Natural killer cell treated with Interleukin-12 subunit alpha and Interleukin-12 subunit beta and Interleukin-15 and Interleukin-18, amount 100 ng/mL, for 72 hours (primary cell): ENCODE measurements around the gene KCNG2. TPM values are rescaled to one million over a fixed set of nuclear protein-coding genes. Genes with fewer than 3 reads are reported as not detected.
A peak's percentile ranks its signal among the peaks of the same experiment; 100 is the strongest.
"Not testable (repeated sequence)": the region's sequence is repeated elsewhere in the genome, so short reads cannot be mapped to it uniquely, and the experiment has no call there.

Experiments used
- ATAC-seq, 2 donors: fragments of 150-1000 bp; cut with Tn5 transposase in 1 of 2; sonication (Bioruptor Pico), chemical (Tn5 transposase) in 1 of 2; 2 replicates each; pipeline ENCODE4 v1.10.0; 2021
- DNase-seq: peaks from one replicate; pipeline ENCODE4 v3.0.0; 2022; ENCODE audit warnings: low spot score
- H3K27ac Mint-ChIP-seq, 2 donors: 1 replicate in 1 of 2; 2 replicates in 1 of 2; pipeline ENCODE4 v1.8.0; 2022; ENCODE audit warnings: mixed read lengths in 2 of 2, mild to moderate bottlenecking in 1 of 2, moderate library complexity in 1 of 2
- H3K27me3 Mint-ChIP-seq, 2 donors: 1 replicate in 1 of 2; 2 replicates in 1 of 2; pipeline ENCODE4 v1.8.0; 2022; ENCODE audit warnings: mixed read lengths in 2 of 2
- H3K36me3 Mint-ChIP-seq: one replicate; pipeline ENCODE4 v1.8.0; 2022; ENCODE audit warnings: mixed read lengths
- H3K4me1 Mint-ChIP-seq, 2 donors: 1 replicate in 1 of 2; 2 replicates in 1 of 2; pipeline ENCODE4 v1.8.0; 2022; ENCODE audit warnings: low read depth in 2 of 2, mixed read lengths in 2 of 2, mild to moderate bottlenecking in 1 of 2
- H3K4me3 Mint-ChIP-seq: one replicate; pipeline ENCODE4 v1.8.0; 2022; ENCODE audit warnings: mixed read lengths
- H3K9me3 Mint-ChIP-seq: 2 replicates; pipeline ENCODE4 v1.8.0; 2022; ENCODE audit warnings: mixed read lengths
- total RNA-seq, 2 donors: library from RNA; stranded (reverse); gene quantifications; one replicate each; pipeline ENCODE4 v1.2.3, GENCODE V29; 2022

KCNG2 gene
- total RNA-seq, 2 donors from 2014 or later: not detected

GRCh38 chr18:79859314-79859713 is 61.6 kb downstream of the KCNG2 start:
- H3K27ac Mint-ChIP-seq: no peak overlapping the region
- H3K4me1 Mint-ChIP-seq: peaks cover 0 to 8% of the 10 kb centered on the region in 2 donors

GRCh38 chr18:79861687-79862086 is 63.9 kb downstream of the KCNG2 start:
- peaks cover 0 to 4% of the 10 kb centered on the region in 2 donors for H3K4me1 Mint-ChIP-seq
- peaks cover 5 to 14% of the 10 kb centered on the region in 2 donors for H3K27me3 Mint-ChIP-seq
- H3K4me3 Mint-ChIP-seq: no peak overlapping the region

More at GRCh38 chr18:79859314-79859713, 61.6 kb downstream of the KCNG2 start:
- DNase-seq (no peak), ATAC-seq (no peak)
- Mint-ChIP-seq H3K4me3 (no peak overlapping the region), H3K36me3 (peaks cover 9% of the 10 kb centered on the region), H3K9me3 (peaks cover 4% of the 10 kb centered on the region), H3K27me3 (peaks cover 12 to 14% of the 10 kb centered on the region in 2 donors)

GRCh38 chr18:79862562-79862961 is 64.8 kb downstream of the KCNG2 start:
- H3K36me3 Mint-ChIP-seq: peaks cover 9% of the 10 kb centered on the region
- DNase-seq (no peak), ATAC-seq (no peak)
- peaks cover 4% of the 10 kb centered on the region for H3K9me3 Mint-ChIP-seq
- H3K4me1 Mint-ChIP-seq: no peaks in the 10 kb centered on the region
- peaks cover 0 to 14% of the 10 kb centered on the region in 2 donors for H3K27me3 Mint-ChIP-seq
- H3K27ac Mint-ChIP-seq: no peak overlapping the region
- H3K4me3 Mint-ChIP-seq: no peak overlapping the region

More at GRCh38 chr18:79861687-79862086, 63.9 kb downstream of the KCNG2 start:
- Mint-ChIP-seq H3K27ac (no peak overlapping the region), H3K36me3 (peaks cover 9% of the 10 kb centered on the region), H3K9me3 (peaks cover 4% of the 10 kb centered on the region)
- no peak for DNase-seq
- no peak for ATAC-seq

- H3K4me3 Mint-ChIP-seq: no peak overlapping the region
- H3K27ac Mint-ChIP-seq: no peak overlapping the region
- no peaks in the 10 kb centered on the region for H3K4me1 Mint-ChIP-seq
- DNase-seq (no peak), ATAC-seq (no peak)
- peaks cover 0 to 14% of the 10 kb centered on the region in 2 donors for H3K27me3 Mint-ChIP-seq
- H3K9me3 Mint-ChIP-seq: peaks cover 4% of the 10 kb centered on the region
- H3K36me3 Mint-ChIP-seq: peaks cover 9% of the 10 kb centered on the region
These were observed 65.6 kb downstream of the KCNG2 start for GRCh38 chr18:79863161-79864005.

GRCh38 chr18:79864006-79864725 is 66.4 kb downstream of the KCNG2 start:
- no peak for ATAC-seq
- no peak for DNase-seq
- Mint-ChIP-seq H3K36me3 (peaks cover 9% of the 10 kb centered on the region), H3K4me1 (no peaks in the 10 kb centered on the region), H3K27me3 (peaks cover 0 to 9% of the 10 kb centered on the region in 2 donors), H3K27ac (no peak overlapping the region), H3K4me3 (no peak overlapping the region), H3K9me3 (peaks cover 4% of the 10 kb centered on the region)

- ATAC-seq, H3K36me3 Mint-ChIP-seq, H3K27me3 Mint-ChIP-seq, DNase-seq, H3K27ac Mint-ChIP-seq, H3K9me3 Mint-ChIP-seq, H3K4me1 Mint-ChIP-seq, H3K4me3 Mint-ChIP-seq: not testable (repeated sequence)
These were observed 67.2 kb downstream of the KCNG2 start for GRCh38 chr18:79864955-79865354.

GRCh38 chr18:79865951-79866350 is 68.2 kb downstream of the KCNG2 start:
- not testable (repeated sequence) for H3K27ac Mint-ChIP-seq, DNase-seq, H3K4me1 Mint-ChIP-seq, H3K36me3 Mint-ChIP-seq, H3K9me3 Mint-ChIP-seq, ATAC-seq, H3K27me3 Mint-ChIP-seq, H3K4me3 Mint-ChIP-seq

- DNase-seq (no peak), ATAC-seq (no peak)
- no peaks in the 10 kb centered on the region for H3K4me1 Mint-ChIP-seq
These were observed 69.3 kb downstream of the KCNG2 start for GRCh38 chr18:79866889-79867574.

GRCh38 chr18:79867666-79868065 is 69.9 kb downstream of the KCNG2 start:
- Mint-ChIP-seq H3K4me3 (no peak overlapping the region), H3K9me3 (no peaks in the 10 kb centered on the region), H3K27me3 (no peaks in the 10 kb centered on the region), H3K36me3 (no peaks in the 10 kb centered on the region), H3K4me1 (no peaks in the 10 kb centered on the region), H3K27ac (no peak overlapping the region)
- ATAC-seq: no peak
- no peak for DNase-seq

More at GRCh38 chr18:79866889-79867574, 69.3 kb downstream of the KCNG2 start:
- H3K9me3 Mint-ChIP-seq: no peaks in the 10 kb centered on the region
- no peak overlapping the region for H3K4me3 Mint-ChIP-seq
- peaks cover 0 to under 1% of the 10 kb centered on the region in 2 donors for H3K27me3 Mint-ChIP-seq
- peaks cover 2% of the 10 kb centered on the region for H3K36me3 Mint-ChIP-seq
- H3K27ac Mint-ChIP-seq: no peak overlapping the region

GRCh38 chr18:79868168-79868784 is 70.5 kb downstream of the KCNG2 start:
- H3K27me3 Mint-ChIP-seq: no peaks in the 10 kb centered on the region
- H3K27ac Mint-ChIP-seq: no peak overlapping the region
- H3K4me1 Mint-ChIP-seq: no peaks in the 10 kb centered on the region
- no peaks in the 10 kb centered on the region for H3K9me3 Mint-ChIP-seq
- no peak overlapping the region for H3K4me3 Mint-ChIP-seq
- DNase-seq (no peak), ATAC-seq (no peak)
- no peaks in the 10 kb centered on the region for H3K36me3 Mint-ChIP-seq

- H3K4me3 Mint-ChIP-seq: no peak overlapping the region
- H3K9me3 Mint-ChIP-seq: no peaks in the 10 kb centered on the region
- H3K27me3 Mint-ChIP-seq: no peaks in the 10 kb centered on the region
- ATAC-seq (no peak), DNase-seq (no peak)
- no peaks in the 10 kb centered on the region for H3K4me1 Mint-ChIP-seq
- no peak overlapping the region for H3K27ac Mint-ChIP-seq
- H3K36me3 Mint-ChIP-seq: no peaks in the 10 kb centered on the region
These were observed 71.2 kb downstream of the KCNG2 start for GRCh38 chr18:79868811-79869541.

GRCh38 chr18:79869591-79870300 is 72.0 kb downstream of the KCNG2 start:
- Mint-ChIP-seq H3K4me3 (no peak overlapping the region), H3K27me3 (no peaks in the 10 kb centered on the region), H3K27ac (no peak overlapping the region), H3K36me3 (no peaks in the 10 kb centered on the region), H3K9me3 (no peaks in the 10 kb centered on the region), H3K4me1 (no peaks in the 10 kb centered on the region)
- DNase-seq: no peak
- ATAC-seq: peak in 1 of 2 donors; percentile 8
